NCI-H82 treated with DMSO at 0.1 percent for 48 hours (cell line): ENCODE results near the gene TPGS2.

Experiments
- DNase-seq: peaks from one replicate; lab custom pipeline; 2025; ENCODE audit not compliant: unreplicated experiment; lab: John Stamatoyannopoulos, UW

The TPGS2 gene

DNA sequence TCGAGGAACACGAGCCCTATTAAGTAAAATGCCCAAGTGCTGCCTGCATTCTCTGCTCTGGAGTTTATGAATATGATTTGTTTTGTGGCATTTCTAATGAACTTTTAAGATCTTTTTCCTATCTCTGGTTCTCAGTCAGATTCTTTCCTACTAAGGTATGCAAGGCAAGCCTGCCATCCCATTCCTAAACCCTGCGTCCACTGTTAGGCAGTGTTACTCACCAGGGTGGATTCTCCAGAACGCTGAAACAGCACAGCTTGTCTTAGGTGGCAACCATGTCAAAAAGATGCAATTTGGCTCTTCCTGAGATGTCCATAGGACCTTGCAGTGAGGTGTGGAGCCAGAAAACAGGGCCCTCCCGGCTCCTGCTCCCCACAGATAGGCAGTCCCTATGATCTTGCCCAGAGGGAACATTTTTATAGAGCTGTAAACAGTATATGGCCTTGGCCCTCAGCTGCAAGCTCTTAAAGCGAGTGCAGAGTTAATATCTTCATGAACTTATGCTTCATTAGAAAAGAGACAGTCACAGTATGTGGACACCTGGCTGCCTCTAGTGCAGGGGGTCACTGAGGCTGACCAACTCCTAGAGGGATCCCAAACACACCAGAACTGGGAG, 84.4 kb downstream of the TPGS2 start:
- no peak for DNase-seq
